HG03039 (cell line): Measurements from ENCODE around the gene HNRNPA1.
A peak's percentile ranks its signal among the peaks of the same experiment; 100 is the strongest.
"Not testable (repeated sequence)": the region's sequence is repeated elsewhere in the genome, so short reads cannot be mapped to it uniquely, and the experiment has no call there.

Source experiments
- ATAC-seq: cut with Tn5 transposase; IDR thresholded peaks from one replicate; pipeline ENCODE4 v1.9.1; 2021; ENCODE audit warnings: mild to moderate bottlenecking, moderate library complexity; ENCODE audit not compliant: unreplicated experiment

The HNRNPA1 gene

DNA sequence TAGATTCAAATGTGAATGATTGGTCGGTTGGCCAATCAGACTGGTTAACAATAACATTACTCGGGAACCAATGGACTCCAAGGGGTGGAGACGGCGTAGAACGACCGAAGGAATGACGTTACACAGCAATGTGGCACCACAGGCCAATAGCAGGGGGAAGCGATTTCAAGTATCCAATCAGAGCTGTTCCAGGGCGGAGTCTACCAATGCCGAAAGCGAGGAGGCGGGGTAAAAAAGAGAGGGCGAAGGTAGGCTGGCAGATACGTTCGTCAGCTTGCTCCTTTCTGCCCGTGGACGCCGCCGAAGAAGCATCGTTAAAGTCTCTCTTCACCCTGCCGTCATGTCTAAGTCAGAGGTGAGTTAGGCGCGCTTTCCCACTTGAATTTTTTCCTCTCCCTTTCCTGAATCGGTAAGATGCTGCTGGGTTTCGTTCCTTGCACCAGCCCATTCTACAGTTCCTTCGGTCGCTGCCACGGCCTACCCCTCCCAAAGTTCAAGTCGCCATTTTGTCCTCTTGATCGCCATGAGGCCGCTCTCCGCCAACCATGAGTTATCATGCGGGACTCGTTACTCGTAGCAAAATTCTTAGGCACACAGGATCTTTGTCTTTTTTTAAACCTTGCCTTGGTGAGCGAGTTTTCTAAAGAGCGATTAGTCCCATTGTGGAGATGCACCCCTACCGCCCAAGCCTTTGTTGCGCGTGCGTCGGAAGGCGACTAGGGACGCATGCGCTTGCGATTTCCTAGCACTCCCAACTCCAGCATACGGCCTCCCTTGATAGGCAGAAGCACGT is at the start of gene HNRNPA1:
HNRNPA1 (plus strand) TSS at position 259 of the 793 bp plus-strand sequence; CDS start at position 341, 82 bp downstream.
- peak; percentile 85 for ATAC-seq

DNA sequence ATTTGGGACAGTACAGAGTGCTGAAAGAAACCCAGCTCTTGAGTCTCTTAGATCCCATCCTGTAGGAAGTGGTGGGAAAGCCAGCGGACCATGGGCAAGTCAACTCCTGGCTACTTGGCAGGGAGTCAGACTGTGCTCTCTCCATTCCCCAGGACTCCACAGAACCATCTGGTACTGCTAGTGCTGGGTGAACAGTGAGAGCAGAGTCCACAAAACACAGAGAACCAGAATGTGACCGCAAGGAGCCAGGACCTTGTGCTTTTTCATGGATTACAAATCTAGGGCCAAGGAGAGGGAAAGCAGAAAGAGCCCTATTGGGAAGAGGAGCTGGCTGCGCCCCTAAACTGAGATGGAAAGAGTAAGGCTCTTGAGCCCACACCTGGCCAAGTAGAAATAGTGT is 49.3 kb upstream of the HNRNPA1 start:
- not testable (repeated sequence) for ATAC-seq

DNA sequence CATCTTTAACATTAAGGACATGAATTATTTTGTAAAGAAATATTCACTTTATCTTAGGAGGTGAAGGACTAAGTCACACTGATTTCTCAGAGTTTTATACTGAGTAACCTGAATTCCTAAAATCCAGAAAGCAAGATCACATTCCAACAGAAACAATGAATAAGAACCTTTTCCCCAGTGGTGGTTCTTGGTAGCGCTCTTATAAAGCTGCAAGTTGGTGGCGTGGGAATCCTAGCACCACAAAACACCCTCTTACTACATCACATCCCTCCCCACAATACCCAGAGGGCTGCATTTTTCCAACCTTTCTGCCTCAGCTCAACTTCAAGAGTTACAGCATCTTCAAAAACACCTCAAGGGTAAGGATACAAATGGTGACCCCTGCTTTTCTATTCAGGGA is 47.7 kb upstream of the HNRNPA1 start:
- no peak for ATAC-seq

DNA sequence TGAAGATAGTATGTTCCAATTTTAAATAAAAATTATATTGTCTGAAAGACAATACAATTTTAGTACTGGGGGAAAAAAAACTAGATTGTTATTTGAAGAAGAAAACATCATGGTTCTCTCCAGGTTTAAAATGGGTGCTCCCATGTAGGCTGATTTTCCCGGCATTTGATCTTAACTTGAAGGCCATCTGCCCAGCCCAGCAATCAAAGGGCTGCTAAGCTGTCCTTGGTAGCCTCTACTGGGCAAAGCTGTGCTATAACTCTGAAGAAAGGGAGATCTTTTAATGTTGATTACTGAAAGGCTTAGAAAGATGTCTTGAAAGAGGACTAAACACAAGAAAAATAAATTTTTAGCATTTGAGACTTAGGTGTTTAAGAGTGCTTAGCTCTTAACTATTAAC is 42.0 kb upstream of the HNRNPA1 start:
- ATAC-seq = no peak

DNA sequence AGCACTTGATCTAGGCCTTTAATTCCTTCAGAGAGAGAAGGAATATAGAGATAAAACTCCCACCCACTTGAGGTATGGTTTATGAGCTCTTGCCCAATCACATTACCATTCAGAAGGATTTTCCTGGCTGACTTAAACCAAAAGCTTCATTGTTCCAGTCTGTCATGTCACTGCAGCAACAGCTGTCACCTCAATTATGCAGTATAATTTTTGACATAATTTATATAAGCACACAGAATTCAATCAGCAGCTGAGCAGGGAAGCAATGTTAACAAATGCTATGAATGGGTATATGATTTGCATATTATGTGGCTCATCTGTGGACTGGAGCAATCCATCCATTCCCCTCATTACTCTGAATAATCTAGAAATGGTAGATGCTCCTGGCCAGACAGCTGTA is 40.9 kb upstream of the HNRNPA1 start:
- no peak for ATAC-seq

DNA sequence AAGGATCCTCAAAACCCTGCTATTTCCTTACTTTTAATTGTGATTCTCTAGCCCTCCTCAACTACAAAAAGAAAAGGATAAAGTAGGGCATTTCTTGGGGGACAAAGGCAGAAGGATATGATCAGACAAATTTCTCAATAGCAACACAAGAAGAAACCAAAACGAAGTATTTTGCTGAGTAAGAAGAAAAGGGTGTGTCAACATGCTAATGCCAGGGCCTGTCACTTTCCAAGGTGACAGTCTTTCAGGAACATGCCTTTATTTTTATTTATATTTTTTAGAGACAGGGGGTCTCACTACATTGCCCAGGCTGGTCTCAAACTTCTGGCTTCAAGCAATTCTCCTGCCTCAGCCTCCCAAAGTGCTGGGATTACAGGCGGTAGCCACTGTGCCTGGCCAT is 40.4 kb upstream of the HNRNPA1 start:
- ATAC-seq = no peak

DNA sequence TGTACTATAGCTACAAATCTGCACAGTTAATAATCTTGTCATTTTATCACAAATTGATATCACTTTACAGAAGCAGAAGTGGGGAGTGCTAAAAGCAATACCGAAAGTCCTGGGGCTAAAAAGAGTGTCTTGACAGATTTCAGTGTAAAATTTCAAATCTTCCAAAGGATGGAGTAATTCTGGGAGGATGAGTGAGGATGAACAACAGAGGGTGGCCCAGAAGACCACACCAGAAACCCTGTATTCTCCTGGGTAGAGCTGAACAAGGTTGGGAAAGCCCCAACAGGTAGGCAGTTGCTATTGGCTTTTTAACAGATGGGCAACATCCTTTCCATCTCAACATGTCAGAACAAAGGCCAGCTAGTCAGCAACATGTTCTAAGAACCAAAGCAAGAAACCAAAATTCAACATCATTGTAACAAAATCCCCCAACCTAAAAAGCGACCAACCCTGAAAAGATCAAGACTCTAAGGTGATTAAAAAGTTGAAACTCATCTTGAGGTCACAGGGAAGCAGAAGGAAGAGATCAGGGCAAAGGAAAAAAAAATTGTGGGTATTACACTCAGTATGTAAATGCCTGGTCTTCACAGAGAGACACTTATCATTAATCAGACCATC is 39.4 kb upstream of the HNRNPA1 start:
- ATAC-seq = peak; percentile 59

DNA sequence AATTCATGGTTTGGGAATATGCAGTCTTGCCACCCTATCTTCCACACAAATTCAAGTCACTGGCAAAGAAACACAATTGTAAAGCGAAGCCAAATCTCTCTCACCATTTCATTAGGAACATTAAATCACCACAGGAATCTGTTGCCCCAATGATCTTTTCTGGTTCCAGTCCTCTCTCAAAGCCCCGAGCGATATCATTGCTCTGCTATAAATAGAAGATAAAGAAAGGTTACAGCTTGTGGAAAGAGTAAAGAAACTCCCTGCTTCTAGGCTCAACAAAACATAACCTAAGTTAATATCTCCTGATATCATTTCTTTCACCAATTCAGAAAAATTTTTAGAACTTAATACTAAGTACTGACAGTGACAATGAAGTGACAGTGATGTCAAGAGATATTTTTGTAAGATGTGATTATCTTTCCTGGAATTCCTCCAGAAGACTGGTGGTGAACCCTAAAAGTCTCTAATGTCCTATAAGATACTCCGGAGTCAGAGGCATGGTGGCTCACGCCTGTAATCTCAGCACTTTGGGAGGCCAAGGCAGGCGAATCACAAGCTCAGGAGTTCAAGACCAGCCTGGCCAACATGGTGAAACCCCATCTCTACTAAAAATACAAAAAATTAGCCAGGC is 34.4 kb upstream of the HNRNPA1 start:
- ATAC-seq = no peak

DNA sequence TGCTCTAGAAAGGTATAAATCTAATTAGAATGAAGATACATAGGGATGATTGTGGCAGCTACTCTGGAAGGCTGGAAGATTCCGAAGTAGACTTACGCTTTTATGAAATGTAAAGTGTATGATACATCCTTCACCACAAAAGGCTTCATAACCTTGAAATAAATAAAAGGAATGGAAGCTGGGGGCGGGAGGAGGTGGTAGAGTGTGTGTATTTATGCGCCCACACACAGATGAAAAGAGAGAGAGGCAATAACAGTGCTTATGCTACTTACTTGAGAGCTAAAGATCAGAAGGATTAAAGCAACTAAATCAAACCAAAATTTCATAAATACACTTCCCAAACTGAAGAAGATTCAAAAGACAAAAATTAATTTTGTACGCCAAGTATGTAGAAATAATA is 31.0 kb upstream of the HNRNPA1 start:
- ATAC-seq = no peak

DNA sequence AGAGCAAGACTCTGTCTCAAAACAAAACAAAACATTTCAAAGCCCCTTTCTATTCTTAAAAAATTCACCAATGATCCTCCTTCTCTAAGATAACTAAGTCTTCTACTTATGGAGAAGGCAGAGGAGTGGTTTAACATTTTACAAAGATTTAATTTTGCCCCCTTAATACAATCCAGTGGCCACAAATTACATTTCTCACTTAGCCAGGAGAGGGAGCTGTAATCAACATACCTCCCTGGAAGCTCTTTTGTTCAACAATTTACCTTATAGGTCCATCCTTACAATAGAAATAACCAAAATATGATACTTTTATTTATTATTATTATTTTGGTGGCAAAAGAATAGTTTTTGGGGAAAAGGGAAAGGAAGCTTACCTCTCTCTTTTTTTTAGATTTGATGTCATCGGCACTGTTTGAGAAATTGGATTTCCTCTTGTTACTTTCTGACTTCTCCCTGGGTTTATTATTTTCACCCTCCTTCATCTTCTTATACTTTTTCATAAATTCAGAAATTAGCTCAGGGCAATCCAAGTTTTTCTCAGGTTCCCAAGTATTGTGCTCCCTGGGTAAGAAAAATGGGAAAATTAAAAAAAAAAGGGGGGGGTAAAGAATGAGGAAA is 28.8 kb upstream of the HNRNPA1 start:
- ATAC-seq = no peak

DNA sequence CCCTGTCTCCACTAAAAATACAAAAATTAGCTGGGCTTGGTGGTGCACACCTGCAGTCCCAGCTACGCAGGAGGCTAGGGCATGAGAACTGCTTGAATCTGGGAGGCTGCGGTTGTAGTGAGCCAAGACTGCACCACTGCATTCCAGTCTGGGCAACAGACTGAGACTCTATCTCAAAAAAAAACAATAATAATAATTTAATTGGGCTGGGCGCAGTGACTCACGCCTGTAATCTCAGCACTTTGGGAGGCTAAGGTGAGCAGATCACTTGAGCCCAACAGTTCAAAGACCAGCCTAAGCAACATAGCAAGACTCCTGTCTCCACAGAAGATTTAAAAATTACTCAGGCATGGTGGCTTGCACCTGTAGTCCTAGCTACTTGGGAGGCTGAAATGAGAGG is 27.3 kb upstream of the HNRNPA1 start:
- ATAC-seq = no peak

DNA sequence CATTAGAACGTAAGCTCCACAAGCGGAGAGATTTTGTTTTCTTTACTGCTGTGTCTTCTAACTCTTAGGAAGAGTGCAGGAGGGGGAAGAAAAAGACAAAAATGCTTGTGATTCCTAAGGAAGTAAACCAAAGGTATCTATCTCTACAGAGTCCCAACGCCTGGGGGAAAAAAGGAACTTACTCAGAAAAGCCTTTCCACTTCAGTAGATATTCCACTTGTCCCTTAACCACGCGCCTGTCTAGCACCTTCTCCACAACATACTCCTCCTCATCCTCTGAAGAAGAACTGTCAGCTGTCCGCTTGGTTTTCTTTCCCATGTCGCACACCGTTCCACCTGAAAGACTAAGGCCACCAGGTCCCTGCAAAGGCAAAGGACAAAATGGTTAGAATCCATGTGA is 23.2 kb upstream of the HNRNPA1 start:
- ATAC-seq = no peak

DNA sequence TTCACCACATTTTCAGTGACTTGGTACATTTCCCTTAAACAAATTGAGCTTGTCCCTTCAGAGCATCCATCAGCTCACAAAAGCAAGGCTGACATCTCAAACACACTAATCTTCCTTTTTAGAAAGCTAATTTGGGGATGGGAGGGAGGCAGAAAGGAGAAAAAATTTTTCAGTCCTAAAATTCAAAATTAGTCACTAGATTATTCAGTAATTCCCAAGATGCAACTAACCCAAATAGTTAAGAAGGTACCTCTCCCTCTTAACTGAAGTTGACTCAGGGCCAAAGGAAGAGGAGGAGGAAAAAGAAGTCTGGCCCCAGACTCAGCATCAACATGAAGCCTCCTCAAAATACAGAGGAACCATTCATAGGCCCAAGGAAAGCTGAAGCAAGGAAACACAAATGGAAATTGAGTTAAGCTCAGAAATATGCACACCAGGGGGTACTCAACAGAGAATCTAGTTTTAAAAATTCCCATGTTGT is 22.3 kb upstream of the HNRNPA1 start:
- ATAC-seq = no peak

DNA sequence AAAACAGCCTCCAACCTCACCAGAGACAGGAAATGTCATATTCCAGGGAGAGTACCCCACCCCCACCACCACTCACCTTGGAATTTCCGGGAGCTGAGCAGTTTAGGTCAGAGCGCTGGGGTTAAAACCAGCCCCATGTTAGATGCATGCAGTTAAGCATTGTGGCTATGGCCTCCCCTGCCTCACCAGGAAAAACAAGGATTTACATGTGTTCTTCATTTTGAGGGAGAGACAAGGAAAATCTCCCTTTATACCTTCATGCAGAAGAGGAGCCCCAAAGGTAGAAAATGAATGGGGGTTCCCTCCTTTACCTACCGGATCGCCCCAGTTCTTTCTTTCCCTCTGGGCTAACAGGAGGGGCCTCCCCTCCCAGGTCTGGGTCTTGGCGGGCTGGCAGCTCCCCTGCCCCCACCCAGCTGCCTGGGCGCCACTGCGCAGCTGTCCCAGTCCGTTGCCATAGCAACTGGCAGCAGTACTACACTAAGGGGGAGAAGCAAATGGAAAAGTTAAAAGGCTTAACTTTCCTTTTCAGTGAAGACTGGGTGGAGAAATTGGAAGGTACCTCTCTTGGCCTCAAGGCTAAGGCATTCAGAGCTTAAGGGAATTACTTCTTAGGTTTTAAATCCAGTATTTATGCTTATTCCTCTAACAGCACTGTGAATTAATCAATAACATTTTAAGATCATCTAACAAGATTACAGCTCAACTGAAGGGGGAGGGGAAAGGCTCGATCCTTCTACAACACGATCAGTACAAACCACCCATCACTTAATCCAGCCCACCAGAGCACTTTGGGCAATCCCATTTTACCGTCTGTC is 21.1 kb upstream of the HNRNPA1 start:
- peak; percentile 76 for ATAC-seq

DNA sequence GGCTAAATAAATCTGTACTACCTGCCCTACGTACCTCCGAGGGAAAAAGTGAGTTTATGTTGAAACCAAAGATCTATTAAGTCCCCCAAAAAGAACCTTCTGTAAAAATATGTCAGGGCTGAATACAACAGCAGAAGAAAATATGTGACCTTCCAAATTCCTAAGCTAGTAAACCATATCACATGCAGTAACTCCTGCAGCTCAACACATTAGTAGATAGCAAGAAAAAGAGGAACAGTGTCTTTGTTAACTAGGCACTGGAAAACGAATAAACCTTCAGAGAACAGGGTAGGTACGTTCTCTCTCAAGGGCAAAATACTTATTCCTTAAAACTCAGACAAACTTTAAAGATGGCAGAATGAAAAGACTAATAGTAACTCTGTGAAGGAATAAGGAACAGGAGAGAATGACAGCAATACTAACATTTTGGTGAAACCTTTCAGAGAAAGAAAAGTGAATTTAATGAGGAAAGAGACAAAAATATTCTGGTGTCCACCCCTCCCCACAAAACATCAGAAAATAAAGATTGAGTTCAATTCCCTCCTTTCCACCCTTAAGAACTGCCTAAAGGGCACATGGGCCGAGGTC is 18.6 kb upstream of the HNRNPA1 start:
- ATAC-seq = no peak

DNA sequence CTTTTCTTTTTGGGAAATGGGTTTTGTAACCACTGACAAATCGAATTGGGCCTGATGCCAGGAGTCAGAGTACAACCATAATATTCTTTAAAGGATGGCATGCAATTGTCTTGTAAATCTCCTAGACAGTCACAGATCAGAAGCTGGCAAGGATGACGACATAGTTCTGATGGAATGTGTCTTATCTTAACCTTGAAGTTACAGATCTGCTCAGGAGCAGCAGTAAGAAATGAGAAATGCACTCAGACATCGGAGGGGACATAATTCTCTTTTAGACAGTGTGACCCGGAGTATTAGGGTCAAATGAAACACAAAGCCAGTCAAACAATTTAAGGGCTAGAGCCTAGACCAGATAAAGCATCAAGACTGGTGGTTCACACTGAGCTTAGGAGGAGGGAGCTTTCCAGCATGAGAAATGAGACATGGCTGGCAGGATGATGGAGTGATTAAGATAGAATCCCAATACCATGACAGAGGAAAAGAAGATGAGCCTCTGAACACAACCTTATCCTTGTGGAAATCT is 18.1 kb upstream of the HNRNPA1 start:
- ATAC-seq = no peak

DNA sequence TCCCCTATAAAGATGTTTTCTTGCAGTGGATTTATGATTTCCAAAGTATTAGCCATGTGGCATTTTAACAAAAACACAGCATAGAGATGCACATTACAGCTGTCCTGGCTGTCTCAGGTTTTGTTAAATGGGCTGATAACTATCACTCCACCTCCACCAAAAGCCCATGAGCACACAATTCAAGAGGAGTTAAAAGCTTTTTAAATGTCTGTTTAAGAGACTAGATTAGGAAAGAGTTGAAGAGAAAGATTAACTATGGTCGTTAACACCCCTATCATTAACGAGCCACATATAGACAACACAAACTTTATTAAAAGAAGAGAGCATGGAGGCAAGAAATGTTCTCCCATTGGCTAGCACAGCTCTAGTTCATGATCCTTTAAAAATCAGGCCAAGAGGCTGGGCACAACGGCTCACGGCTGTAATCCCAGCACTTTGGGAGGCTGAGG is 15.1 kb upstream of the HNRNPA1 start:
- no peak for ATAC-seq

DNA sequence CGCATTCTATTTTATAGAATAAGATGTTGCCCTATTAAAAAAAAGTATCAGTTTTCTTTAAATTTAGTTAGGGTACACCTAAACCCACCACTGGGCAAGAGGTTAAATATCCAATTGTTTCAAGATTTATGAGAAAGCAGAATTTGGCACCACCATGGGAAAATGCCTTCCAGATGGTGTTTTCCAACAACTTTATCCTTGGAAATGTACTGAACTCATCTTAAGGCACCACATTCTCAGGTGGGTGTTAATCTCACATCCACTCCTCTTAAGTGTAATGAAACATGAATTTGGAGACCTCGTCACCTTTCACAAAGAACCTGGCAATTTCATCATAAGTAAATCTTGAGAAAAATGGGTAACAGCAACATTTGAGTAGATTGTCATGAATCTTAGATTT is 13.7 kb upstream of the HNRNPA1 start:
- ATAC-seq = no peak

DNA sequence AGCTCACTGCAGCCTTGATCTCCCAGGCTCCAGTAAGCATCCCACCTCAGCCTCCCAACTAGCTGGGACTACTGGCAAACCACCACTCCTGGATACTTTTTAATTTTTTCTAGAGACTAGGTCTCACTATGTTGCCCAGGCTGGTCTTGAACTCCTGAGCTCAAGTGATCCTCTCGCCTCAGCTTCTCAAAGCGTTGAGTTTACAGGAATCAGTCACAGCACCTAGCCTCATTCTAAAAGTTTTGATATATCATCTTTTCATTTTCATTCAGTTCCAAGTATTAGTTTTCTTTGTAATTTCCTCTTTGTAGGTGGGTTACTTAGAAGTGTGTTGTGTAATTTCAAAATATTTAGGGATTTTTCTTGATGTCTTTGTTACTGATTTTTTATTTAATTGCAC is 10.2 kb upstream of the HNRNPA1 start:
- ATAC-seq = no peak

DNA sequence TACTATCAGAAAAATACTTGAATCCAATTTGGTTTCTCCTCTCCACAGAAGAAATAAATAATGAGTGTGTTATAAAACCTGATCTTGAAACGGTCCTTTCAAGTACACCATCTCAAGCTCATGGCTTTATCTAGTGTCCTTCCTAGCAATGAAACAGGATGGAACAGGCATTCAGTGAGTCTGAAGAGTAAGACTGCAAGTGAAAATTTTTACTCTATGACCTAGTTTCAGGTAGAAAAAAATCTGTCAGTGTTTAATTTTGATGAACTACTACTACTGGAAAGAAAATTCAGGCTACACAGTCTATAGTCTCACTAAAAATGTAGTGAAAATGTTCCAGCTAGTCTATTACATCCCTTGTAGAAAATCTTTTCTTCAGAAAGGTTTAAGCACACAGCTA is 8.3 kb upstream of the HNRNPA1 start:
- no peak for ATAC-seq
